RWPE1 (cell line): Measurements from ENCODE around the gene GRID1.

ENCODE experiments used
- CTCF ChIA-PET: fragments of 350-600 bp; sonication (Branson Sonifier 250); formaldehyde crosslinking; extraction: SDS; loops from one replicate; lab custom pipeline; 2021; lab: Yijun Ruan, JAX
- POLR2A ChIA-PET: fragments of 400-600 bp; formaldehyde crosslinking; extraction: SDS; loops from one replicate; lab custom pipeline; 2020; ENCODE audit warnings: antibody characterized with exemption; ENCODE audit not compliant: low non-redundant PET; lab: Yijun Ruan, JAX
- DNase-seq: peaks from one replicate; pipeline ENCODE4 v3.0.0; 2012; ENCODE audit warnings: low spot score
- H3K27ac ChIP-seq: fragments of 450-650 bp; 2 replicates; pipeline ENCODE4 v1.5.1; 2017
- CTCF ChIP-seq: fragments of 450-650 bp; conservative IDR thresholded peaks from 2 replicates; pipeline ENCODE4 v1.5.1; 2017; ENCODE audit warnings: low read depth, mild to moderate bottlenecking

Gene GRID1

GRCh38 chr10:86371691-86372090, 5.1 kb upstream of the GRID1 start:
- ChIA-PET POLR2A (no interaction called here), CTCF (interaction anchor here (0.6 kb wide), 1 partner anchor 50 kb away, joined by 3 read pairs; no protein-coding TSS in a partner anchor)
- no peak for DNase-seq
- no peak overlapping the region for H3K27ac ChIP-seq
- TF ChIP-seq CTCF = no peak

GRCh38 chr10:86371116-86371515, 4.5 kb upstream of the GRID1 start:
- ChIA-PET CTCF (no interaction called here), POLR2A (no interaction called here)
- TF ChIP-seq CTCF = no peak
- DNase-seq = no peak
- H3K27ac ChIP-seq = no peak overlapping the region

- TF ChIP-seq CTCF = no peak
- ChIA-PET CTCF (interaction anchor here (0.5 to 1.3 kb wide), 3 partner anchors 30 to 400 kb away, joined by 3 to 4 read pairs (median 3); no protein-coding TSS in a partner anchor), POLR2A (no interaction called here)
- DNase-seq = no peak
- H3K27ac ChIP-seq = no peak overlapping the region
These were observed 3.5 kb upstream of the GRID1 start for GRCh38 chr10:86370006-86370585.

GRCh38 chr10:86368987-86369386, 2.4 kb upstream of the GRID1 start:
- ChIA-PET POLR2A (interaction anchor here (0.6 kb wide), 1 partner anchor 153 kb away, joined by 3 read pairs; no protein-coding TSS in a partner anchor), CTCF (interaction anchor here (1.2 to 1.3 kb wide), 2 partner anchors 31 to 106 kb away, joined by 3 to 4 read pairs; no protein-coding TSS in a partner anchor)
- no peak for DNase-seq

GRCh38 chr10:86368046-86368445, 1.5 kb upstream of the GRID1 start:
- ChIA-PET POLR2A (no interaction called here), CTCF (interaction anchor here (0.6 to 1.2 kb wide), 6 partner anchors 8 to 278 kb away, joined by 3 to 8 read pairs (median 4); no protein-coding TSS in a partner anchor)
- no peak overlapping the region for H3K27ac ChIP-seq
- no peak for TF ChIP-seq CTCF
- no peak for DNase-seq

More at GRCh38 chr10:86368987-86369386, 2.4 kb upstream of the GRID1 start:
- H3K27ac ChIP-seq = no peak overlapping the region
- TF ChIP-seq CTCF = no peak

- no peak overlapping the region for H3K27ac ChIP-seq
- no peak for TF ChIP-seq CTCF
- ChIA-PET CTCF (interaction anchor here (0.6 to 1.2 kb wide), 7 partner anchors 9 to 277 kb away, joined by 3 to 8 read pairs (median 4); no protein-coding TSS in a partner anchor), POLR2A (no interaction called here)
- no peak for DNase-seq
These were observed 757 bp upstream of the GRID1 start for GRCh38 chr10:86367152-86367951.
